ENCODE data around the gene BICDL2. TPM values are rescaled to one million over a fixed set of nuclear protein-coding genes. Genes with fewer than 3 reads are reported as not detected.

Gene BICDL2
- total RNA-seq, 1 experiment from 2014 or later: not detected

GRCh38 chr16:3013491-3013951 is 23.2 kb downstream of the BICDL2 start:
- no peak for DNase-seq (ENCODE audit: low read depth)

DNA sequence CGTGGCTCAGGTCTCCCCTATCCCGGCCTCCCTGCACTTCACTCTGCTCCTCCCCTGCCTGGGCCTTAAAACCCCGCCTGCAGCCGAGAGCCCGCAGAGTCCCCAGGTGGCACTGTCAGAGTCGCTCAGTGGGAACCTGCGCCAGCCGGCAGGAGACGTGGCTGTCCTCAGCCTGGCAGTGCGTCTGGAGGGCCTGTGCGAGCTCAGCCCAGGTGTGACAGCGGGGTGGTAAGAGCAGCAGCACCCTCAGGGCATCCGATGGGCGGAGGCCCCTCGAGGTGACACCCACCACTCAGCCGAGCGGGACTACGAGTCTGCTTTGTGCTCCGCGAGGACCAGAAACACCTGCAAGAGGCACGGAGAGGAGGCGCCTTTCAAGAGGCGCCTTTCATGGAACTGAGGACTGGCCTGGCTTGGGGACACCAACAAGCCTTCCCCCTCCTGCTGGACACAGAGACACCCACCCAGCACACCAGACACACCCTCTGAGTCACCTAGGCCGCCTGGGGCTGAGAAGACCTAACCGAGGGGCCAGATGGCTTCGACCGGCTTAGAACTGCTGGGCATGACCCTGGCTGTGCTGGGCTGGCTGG is 23.8 kb downstream of the BICDL2 start, which contains the start of gene CLDN9:
TSS of gene CLDN9 (plus strand) at position 96 of the 593 bp plus-strand sequence. CDS start at position 536, 440 bp downstream.
- DNase-seq (ENCODE audit: low read depth): peak; percentile 16

GRCh38 chr16:3012246-3012645 is 24.5 kb downstream of the BICDL2 start:
- DNase-seq (ENCODE audit: low read depth): no peak

DNA sequence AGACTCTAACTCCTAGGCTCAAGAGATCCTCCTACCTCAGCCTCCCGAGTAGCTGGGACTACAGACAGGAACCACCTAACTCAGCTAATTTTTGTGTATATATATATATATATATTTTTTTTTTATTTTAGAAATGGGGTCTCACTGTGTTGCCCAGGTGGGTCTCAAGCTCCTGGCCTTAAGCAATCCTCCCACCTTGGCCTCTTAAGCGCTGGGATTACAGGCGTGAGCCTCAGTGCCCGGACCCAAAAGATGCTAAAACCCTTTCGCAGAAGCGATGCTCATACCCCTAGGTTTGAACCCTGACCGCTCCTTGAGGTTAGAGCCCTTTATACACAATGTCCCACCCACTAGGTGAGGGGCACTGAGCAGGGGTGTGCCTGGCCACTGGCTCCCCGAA is 26.2 kb downstream of the BICDL2 start:
- DNase-seq (ENCODE audit: low read depth): no peak

GRCh38 chr16:3009568-3010390 is 27.0 kb downstream of the BICDL2 start:
- DNase-seq (ENCODE audit: low read depth): no peak

DNA sequence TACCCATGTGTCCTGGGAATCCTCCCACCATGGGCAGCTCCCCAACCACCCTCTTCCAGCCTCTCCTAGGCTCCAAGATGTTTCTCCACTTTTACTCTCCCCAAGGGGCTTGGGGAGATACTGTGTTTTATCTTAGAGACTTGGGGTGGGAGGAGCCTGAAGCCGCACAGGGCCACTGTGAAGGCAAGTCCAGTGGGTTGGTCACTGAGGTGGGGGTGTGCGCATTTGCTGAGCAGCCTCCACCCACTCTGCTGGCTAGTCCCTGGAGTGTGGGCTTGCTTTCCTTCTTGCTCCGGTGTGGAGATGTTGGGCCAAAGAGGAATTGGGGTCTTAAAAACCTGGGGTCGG is 28.1 kb downstream of the BICDL2 start:
- DNase-seq (ENCODE audit: low read depth): no peak

GRCh38 chr16:3007957-3008689 is 28.6 kb downstream of the BICDL2 start:
- DNase-seq (ENCODE audit: low read depth): no peak

GRCh38 chr16:3007059-3007956 is 29.4 kb downstream of the BICDL2 start:
- no peak for DNase-seq (ENCODE audit: low read depth)

DNA sequence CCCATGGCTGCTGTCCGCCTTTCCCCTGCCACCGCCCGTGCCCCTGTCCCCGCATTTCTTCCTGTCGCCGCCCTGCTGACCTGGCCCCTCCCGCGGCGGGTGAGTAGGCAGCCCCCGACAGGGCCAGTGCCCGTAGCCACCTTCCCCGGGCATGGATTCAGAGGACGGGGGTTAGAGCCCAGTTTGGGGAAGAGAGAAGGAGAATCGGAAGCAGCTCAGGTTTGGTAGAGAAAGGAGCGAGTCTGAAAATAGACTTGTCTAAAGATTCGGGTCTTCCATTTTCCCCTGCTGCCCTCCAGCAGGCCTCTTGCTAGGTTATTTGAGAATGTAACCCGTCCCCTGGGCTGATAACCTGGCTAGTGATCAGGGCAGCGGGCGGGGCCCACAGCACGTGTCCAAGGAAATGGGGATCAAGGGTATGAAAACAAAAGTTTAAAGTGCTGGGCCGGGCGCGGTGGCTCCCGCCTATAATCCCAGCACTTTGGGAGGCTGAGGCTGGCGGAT is 31.9 kb downstream of the BICDL2 start:
- no peak for DNase-seq (ENCODE audit: low read depth)

GRCh38 chr16:3004319-3004718 is 32.4 kb downstream of the BICDL2 start:
- no peak for DNase-seq (ENCODE audit: low read depth)

DNA sequence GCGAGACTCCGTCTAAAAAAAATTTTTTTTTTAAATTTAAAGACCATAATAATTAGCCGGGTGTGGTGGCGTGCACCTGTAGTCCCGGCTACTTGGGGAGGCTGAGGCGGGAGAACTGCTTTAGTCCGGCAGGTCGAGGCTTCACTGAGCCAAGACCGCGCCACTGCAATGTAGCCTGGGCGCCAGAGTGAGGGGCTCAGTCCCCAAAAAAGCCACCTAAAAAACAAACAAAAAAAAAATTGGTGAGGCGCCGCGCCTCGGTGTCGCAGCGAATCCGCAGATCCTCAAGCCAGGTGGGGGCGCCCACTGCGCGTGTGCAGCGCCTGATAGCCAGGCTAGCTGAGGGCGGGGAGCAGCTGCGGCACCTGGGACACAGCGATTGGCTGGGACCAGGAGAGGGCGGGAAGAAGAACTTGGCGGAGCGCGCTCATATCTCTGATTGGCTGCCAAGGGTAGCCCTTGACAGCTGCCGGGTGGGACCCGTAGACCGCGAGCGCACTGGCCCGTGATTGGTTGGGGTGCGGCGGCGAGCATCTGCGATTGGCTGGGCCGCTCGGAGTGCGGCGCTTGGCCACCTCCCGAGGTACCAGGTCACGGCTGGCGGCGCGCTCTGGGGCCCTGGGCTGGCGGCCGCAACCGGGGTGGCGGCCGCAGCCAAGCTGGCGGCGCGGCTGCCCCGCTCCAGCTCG is 33.0 kb downstream of the BICDL2 start:
- peak; percentile 99 for DNase-seq (ENCODE audit: low read depth)

DNA sequence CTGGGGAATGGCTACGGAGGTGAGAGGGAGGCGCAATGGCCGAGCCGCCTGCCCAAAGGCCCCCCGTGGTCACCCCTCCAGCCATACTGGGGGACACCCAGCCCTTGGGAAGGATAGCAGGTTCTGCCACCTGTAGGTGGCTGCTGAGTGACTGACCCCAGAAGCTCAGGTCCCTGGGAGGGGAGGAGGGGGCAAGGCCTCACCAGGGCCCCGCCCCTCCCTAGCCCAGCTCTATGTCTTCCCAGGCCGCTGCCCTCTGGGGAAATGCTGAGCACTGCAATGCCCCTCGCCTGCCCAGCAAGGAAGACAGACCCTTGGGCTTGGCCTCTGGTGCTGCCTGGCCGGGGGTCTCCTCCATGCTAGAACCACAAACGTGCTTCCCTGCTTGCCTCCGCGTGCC is 35.4 kb downstream of the BICDL2 start:
- DNase-seq (ENCODE audit: low read depth): no peak

DNA sequence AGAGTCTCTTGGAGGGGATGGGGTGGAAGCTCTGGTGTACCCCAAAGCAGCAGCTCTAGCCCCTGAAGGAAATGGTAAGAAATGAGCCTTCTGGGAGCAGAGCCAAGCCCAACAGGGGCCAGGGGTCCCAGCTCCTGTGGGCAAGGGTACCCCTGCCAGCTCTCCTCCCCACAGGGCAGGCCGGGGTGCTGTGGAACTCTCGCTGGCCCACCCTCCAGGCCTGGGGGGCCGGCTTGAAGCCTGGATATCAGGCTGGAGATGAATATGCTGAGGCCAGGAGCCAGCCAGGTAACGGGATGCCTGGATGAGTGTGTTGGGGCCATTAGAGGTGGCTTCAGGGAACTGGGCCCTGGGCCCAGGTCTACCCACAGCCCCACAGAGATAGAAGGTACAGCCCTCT is 36.2 kb downstream of the BICDL2 start:
- DNase-seq (ENCODE audit: low read depth): no peak

- DNase-seq (ENCODE audit: low read depth): no peak
Observed at GRCh38 chr16:2999929-3000328, 36.8 kb downstream of the BICDL2 start.

DNA sequence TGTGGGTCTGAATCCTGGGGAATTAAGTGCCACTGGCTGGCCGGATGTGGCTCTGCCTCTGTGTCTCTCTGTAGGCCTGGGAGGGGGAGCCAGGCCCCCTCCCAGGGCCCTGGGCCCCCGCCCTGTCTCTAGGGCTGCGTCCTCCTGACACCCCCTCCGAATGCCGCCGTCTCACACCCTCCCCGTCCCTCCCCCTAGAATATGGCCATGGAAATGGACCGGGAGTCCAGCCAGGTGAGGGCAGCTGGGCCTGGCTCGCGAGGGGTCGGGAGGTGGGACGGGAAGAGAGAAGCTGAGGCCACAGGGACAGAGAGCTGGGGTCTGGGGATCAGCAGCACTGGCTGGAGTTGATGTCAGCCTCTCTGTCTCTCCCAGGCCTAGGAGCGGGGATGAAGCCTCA is 40.4 kb downstream of the BICDL2 start:
- no peak for DNase-seq (ENCODE audit: low read depth)

GRCh38 chr16:2992383-2993081 is 44.2 kb downstream of the BICDL2 start:
- DNase-seq (ENCODE audit: low read depth): no peak

DNA sequence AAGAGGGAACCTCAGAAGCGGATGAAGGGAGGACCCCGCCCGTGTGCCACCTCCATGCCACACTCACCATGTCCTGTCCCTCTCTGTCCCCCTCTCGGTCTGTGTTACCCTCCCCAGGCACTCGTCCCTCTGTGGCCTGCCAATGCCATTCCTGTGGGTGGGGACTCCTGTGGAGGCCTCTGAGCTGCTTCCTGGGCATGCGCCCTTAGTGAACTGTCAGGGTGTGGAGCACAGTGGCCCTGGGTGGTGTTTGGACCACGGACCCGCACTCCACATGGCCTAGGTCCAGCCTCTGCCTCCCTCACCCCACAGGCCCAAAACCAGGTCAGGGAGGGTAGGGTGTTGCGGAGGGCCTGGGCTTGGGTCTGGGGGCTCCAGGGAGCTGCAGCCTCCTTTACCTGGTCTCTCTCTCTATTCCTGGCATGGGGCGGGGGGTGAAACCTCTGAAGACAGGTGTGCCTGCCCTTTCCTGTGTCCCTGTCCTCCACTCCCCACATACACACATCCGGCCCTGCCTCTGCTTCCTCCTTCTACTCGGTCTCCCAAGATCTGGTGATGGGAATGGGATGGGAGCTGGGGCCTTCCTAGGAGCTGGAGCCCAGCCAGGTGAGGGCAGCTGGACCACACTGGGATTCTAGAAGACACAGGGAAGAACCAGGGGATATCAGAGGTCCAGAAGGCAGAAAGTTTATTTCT is 45.0 kb downstream of the BICDL2 start:
- no peak for DNase-seq (ENCODE audit: low read depth)

- no peak for DNase-seq (ENCODE audit: low read depth)
Observed at GRCh38 chr16:2990891-2991290, 45.9 kb downstream of the BICDL2 start.

DNA sequence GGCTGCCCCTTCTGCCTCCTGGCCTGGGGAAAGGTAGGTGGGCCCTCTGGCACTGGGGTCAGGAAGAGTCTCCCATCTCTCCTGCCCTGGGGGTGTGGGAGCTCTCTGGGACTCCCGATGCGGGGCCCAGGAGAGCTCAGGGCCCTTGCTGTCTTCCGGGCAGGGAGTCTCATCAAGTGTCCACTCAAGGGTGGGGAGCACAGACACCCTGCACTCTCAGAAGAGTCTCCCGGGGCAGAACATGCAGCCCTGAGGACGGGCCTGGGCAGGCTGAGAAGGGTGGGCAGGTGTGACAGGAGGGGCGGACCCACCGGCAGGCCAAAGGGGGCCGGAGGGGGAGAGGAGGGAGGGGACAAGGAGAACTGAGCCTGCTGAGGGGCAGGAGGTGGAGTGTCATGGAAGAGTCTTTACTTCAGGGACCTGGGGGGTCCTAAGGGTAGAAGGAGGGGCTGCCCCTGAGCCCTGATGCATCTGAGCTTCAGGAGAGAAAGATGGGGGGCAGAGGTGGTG is 48.1 kb downstream of the BICDL2 start:
- no peak for DNase-seq (ENCODE audit: low read depth)

Measured in HT1080 (cell line).